COLO829 (cell line): ENCODE data around the gene BLID.

Experiments used
- DNase-seq: peaks from one replicate; pipeline ENCODE4 v3.0.0; 2012; ENCODE audit warnings: low spot score

BLID gene

DNA sequence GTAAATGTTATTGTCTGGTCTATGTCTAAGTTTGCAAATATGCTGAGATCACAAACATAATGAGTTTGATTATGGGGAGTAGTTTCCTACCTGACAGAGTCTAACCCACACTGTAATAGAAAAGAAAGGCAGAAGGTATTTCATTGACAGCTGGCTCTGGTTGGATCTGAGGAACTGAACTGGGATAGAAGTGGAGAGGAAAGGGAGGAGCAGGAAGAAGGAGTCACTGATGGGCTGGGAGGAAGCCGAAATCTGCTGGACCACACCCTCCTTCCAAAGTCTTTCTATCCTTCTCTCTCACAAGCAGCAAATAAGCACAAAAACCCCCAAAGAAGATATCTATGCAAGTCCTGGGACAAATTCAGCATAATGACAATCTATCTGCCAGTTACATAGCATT lies 11.7 kb downstream of the BLID start:
- DNase-seq = no peak

DNA sequence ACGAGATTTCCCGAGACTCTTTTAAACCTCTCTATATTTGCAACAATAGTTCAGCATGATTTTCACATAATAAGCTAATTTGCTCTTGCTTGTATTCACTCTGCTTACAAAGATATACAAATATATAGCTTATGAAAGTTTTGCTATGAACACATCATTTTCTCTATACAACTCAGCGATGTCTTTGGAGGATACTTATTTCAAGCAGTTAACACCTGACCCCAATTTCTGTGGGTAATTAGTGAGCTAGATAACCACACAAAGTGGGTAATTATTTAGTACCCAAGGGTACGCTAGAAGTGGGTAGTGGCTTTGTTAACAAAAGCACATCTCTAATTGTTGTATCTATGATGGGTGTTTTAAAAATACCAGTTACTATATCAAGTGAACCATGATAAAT lies 12.3 kb downstream of the BLID start:
- no peak for DNase-seq

DNA sequence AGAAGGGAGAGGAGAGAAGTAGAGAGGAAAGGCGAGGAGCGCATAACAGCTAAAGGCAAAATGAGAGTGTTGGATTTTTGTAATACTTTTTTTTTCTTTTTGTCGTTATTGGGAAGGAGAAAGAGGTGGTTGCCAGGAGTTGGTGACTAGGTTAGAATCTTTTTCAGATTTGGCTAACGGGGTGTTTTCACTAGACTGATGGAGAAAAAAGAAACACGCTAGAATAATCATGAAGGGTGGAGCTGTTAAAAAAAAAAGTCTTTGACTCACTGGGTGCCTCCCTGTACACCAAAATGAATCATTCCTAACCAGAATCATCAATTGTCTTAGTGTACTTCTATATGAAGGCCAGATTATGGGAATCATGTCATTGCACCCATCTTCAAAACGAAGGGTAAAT lies 12.7 kb downstream of the BLID start:
- DNase-seq = no peak

DNA sequence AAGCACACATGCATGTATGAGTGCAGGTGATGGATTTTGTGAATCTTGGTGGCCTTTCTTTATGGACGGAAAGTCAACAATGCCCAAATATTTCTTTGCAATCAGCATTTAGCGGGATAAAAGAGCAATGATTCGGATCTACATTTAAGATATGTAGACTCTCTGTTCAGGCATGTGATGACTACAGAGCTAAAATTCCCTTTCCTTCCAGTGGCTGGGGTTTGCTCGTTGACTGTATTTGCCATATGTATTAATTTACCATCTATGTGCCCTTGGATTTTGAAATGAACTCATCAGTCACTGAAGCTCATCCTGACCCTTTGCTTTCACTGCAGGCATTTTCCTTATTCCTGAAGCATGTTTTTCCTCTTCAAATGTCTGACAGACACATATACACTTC lies 13.6 kb downstream of the BLID start:
- DNase-seq = no peak

DNA sequence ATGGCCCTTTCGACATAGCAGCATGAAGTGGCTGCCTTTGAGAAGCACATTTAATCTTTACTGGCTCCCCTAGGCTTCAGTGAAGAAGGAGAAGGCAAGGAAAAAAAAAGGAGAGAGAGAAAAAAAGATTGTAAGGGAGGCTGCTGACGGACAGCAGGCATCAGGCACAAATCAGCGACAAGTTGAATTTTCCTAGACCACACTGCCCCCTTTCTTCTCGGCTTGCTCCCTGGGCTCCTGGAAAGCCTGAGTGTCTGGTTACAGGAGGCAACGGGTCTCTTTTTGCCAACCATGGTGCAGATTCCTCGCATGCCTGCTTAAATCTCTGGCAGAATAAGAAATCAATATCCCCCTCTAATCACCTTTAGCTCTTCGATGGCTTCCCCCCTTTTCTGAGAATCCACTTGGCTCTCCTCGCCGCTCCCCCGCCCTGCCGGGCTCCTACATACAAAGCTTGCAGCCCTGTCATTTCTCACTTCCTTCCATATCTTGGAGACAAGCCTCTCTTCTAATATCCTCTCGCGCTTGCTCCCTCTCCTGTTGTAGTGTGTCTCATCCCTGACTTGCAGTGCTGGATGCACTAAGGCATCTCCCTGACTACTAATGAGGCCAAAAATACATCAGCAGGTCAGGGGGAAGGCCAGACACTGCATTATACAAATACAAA lies 14.3 kb downstream of the BLID start:
- peak; percentile 56 for DNase-seq

DNA sequence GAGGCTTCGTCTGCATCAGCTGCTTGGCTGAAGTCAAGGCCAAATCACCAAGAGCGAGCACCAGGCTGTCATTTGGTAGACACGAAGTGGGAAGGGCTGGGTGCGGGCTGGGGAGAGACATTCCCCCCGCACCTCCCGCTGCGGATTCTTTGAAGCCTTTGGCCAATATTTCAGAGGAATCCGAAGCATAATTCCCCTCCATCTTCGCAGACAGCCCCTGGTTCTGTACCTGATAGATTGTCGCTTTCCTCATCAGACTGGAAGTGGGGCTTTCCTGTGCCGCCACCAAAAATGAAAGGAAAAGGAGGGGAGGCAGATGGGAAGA lies 15.3 kb downstream of the BLID start:
- DNase-seq = no peak

DNA sequence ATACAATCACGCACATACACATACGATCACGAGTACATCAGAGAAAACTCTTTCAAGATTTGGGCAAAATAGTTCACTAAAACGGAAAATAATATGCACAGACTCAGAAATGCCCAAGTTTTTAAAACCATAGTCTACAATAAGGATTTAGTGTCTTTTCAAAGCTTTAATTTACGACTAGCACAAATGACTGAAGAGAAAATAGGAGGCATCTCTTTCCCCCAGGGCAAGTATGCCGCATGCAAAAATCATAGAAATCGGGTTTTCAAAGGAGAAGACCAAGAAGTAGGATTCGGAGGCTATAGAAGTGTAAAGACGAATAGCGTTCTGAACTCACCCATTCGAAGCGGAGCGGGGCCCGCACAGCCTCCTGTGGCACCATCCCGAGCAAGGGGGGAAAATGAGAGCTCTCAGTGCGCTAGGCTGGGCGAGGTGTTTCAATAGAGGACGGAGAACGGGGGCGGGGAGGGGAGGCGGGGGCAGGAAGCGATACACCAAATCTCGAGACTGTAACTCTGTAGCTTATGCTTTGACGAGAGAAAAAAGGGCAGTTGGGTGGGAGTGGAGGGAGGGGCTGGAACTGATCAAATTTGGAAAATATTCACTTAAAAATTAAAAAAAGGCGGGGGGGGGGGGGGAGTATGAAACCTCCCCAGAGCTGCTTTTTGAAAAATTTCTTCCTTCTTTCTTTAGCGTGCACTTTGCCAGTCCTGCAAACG lies 15.8 kb downstream of the BLID start:
- no peak for DNase-seq

DNA sequence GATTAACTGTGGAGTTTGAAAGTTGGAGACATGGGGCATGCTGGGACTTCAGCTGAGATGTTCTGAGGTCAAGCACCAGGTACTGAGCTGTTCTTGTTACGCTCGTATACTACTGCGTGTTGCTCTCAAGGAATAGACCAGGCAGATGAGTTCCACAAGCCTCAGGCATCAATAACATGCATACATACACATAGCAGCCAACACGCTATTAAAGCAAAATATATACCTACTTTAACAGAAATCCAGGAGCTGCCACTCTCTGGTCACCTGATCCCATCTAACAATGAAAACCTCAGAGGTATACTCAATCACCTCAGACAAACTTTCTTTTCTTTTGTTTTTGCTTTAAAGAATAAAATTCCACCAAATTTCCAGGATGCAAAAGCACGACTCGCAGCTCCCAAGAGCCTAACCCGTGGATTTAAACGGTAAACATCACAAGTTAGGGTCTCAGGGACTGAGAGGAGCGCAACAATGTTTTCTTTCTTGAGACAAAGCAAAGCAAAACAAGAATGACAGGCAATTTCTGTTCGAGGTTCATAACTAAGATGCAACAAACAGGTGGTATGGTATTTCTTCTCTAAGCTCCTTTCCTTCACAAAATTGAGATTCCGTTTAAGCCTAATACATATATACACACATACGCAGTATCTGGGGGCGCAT lies 16.5 kb downstream of the BLID start:
- DNase-seq = no peak

DNA sequence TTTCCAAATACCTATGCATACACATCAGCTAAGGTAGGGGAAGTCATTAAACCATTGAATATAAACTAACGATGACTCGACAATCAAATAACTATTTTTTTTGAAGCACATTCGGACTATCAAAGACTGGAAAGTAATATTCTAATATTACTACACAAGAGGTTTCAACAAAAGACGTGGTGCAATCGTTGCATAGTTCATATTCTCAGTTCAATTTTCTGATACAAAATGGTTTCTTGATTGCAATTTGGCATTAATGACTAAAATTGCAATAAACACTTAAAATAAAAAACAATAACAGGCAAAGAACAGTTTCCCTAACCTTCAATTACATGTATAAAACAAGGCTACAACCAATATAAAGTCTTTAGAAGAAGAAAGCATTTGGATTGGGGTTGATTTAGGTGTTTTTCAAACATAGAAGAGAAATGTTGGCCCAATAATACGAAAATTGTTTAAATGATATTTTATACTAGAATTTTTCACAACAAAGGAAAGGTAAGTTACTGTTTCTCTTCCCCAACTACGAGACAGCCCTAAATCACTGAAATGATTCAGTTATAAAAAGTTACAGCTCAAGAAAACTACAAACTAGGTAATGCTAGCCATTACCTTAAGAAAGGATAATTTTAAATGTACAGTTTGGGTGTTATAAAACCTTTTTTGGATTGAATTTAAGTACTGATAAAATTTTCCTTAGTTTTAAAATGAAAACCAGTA lies 17.6 kb downstream of the BLID start:
- no peak for DNase-seq

DNA sequence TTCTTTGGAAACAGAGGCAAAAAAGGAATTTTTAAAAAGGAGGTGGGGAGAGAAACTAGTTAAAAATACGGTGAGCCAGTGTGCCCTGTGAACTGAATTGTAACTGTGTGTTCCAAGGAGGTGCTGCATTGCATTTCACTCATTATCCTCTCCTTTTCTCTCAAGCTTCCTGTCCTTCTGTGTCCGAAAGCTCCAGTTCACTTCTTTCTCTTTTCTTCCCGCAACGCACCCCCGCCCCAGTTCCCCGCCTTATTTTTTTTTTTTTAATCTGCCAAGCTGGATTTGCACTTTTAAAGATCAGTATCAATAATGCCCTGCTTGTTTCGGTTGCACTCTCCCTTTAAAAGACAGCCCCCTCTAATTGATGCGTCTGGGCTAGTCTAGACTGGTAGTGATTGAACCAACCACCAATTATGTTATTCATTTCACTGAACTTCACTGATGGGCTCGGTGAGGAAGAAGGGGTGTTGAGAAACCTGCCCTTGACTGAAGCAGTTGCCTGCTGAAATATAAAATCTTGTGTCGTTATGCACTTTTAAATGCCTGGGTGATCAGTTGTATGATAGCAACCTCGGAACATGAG lies 18.5 kb downstream of the BLID start:
- DNase-seq = no peak

DNA sequence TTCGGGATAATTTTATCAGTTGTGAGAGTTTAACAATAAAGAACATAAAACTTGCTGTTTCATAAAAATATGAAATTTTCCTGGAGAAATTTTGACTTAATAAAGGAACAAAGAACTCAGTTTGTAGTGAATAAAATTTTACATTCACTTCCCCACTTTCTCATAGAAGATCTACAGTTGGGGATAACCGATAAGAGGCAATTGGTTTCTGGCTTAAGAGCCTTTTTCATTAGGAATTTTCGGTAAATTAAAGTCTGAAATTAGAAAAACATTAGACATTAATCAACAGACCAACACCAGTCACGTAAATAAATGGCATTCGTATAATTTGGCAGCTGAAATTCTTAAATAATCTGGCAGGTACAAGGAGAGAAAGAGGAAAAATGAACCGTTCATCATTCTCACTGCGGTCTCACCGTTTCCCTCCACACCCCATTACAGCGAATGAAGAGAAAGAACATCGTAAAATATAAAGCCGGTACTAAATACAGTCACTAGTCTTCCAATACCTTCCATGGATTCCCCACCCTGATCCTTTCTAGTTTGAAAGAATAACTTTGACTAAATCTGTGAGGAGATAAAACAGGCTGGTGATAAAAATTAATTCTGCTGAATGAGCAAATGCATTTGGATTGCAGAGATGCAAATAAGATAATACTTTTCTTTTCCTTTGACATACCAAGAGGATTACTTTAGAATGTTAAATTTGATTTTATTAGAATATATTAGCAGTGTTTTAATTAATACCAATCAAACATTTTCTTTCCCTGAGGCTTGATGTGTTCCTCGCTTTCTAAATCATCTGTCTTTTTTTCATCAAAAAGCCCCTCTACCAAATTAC lies 19.5 kb downstream of the BLID start:
- no peak for DNase-seq

DNA sequence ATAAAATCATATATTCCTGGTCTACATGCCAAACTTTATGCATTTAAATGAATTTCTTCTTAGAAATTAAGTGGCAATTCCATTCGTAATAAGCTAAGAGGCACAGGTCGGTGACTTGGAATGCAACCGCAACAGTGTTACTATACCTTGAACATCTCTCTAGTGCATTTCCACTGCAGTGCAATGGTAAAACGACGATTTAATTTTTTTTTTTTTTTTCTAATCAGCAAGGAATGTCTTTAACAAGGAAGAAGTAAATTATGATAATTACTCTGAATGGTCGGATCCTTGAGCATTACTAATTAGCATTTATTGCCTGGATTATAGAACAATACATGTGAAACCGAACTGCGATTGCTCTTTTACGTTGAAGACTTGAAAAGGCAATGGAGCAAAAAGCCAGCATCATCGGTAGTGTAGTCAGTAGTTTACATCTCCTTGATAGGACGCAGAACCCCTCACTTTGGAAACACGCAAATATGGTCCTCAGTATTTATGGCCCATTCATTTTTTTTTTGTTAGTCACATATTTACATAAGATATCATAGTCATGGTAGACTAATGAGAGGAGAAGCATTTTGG lies 20.2 kb downstream of the BLID start:
- DNase-seq = no peak

DNA sequence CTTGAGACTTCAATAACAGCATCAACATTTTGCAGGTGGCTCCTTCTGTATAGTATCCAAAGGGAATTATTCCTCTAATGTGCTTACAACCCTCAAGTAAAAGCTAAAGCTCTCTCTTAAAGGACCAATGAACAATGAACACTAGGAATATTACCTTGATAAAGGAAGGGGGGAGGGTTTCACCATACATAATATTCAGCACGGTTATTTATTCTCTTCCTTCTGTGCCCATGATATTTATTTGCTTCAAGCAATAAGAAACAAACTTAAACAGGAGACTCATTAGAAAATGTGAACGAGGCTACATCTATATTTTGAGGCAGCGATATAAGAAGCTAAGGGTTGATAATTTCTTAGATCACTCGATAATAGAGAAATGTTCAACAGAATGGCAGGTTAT lies 21.2 kb downstream of the BLID start:
- no peak for DNase-seq

DNA sequence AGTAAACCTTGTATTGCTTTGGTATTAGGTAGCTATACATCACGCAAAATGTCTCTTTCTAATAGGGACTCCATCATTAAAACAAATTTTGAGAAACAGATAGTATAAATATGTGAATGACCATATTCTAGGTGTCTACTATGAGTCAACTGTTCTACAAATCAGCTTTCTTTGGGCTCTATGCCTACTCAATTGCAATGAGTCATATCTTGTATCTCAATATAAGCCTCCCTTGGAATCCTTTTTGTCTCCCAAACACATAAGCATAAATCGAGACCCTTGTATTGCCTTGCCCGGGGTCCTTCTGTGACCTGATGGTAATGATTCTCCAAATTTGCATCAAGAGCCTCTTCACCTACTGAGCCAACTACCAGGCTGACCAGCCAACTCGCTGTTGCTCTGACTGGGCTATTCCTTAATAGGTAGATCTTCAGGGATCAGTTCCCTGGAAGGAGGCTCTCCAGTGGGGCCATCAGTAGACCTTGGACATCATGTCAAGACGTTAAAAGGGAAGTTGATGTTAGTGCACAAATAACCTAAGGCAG lies 22.2 kb downstream of the BLID start:
- no peak for DNase-seq

DNA sequence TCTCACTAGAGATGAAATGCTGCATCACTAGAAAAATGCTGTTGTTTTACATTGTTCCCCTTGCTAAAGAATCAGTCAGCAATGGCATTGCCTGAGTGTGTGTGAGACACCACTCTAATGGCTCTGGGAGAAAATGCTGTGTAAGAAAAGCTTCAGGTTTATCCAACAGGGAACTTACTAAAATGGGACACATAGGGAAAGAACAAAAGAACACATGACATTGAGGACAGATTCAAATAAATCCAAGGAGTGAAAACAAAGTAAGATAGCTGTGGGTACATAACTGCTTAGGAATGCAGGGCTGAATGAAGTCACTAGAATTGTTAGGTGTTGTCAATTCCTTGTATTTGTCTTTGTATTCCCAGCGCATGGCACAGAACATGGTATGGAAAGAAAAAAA lies 24.2 kb downstream of the BLID start:
- DNase-seq = no peak

DNA sequence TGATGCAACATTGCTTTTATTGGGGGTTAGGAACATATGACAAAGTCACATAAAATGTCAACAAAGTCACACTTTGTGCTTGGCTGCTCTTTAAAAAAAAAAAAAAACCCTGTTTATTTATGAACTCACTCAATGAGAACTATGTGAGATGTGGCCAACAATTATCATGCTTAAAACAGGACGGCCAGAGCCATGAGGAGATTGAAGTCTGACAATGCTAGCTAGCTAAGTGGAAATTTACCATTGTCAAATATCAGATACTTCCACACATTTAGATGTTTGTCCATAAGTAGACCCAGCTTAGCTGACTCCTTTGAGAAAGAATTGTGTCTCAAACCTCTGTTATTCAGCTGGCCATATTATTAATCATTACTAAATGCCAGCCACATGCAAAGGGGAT lies 26.9 kb downstream of the BLID start:
- no peak for DNase-seq

DNA sequence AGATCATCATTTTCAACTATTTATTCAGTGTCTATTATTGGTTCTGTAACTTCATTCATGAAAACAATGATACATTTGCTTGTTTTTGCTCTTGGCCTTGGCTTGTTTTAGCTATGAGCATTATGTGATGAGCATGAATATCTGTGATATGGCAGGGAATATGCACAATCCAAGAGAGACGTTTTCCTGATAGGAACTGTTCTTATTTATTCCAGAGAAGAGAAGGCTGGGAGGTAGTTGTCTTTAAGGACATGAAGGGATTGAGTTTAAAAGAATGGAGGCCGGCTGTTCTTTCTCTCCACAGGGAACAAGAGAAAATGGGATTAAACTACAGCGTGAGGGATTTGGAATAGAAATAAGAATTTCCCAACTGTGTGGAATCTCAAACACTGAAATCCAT lies 30.3 kb downstream of the BLID start:
- no peak for DNase-seq

DNA sequence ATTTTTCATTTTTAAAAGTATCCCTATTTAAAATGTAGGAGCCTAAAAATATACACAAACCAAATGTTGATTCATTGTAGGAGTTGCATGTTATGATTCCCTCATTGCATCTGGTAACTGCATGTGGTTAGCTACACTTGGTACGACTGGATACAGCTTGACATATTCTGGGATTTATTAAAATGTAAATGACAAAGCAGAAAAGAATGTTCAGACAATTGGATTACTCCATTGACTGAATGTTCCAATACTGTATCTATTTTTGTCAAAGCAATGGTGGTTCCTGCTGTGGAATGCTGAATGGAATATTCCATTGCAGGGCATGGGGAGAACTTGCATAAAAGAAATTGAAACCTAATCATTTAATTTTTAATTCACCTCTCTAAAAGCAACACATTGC lies 30.8 kb downstream of the BLID start:
- no peak for DNase-seq

DNA sequence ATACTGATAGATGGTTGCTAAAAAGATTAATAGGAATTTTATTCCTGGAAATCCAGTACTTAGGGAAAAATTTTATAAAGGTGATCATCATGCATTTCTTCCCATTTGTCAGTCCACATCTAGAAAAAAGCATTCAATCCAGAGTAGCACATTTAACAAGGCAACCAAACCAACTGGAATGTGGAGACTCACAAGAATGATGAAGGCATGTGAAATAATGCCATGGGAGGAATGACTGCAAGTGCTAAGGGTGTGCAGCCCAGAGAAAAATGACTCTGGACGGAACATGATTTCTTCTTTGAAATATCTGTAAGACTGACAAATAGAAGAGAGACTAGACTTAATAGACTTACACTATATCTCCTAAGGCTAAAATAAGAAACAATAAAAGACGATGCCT lies 33.8 kb downstream of the BLID start:
- no peak for DNase-seq

DNA sequence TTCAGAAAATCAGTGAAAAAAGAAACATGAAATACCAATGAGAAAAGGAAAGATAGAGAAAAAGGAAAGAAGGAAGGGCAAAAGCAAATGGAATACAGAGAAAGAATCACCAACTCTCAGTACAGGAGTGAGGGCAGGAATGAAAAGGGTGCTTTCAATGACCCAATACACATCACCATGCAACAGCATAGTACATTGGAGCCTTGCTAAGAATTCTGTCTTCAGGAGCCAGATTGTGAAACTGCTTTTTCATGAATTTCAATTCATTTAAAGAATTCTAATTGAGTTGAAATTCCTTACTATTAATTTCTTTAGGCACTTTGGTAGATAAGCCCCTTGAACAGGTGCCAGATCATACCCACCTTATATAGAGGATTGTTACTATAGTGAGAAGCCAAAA lies 34.9 kb downstream of the BLID start:
- no peak for DNase-seq

DNA sequence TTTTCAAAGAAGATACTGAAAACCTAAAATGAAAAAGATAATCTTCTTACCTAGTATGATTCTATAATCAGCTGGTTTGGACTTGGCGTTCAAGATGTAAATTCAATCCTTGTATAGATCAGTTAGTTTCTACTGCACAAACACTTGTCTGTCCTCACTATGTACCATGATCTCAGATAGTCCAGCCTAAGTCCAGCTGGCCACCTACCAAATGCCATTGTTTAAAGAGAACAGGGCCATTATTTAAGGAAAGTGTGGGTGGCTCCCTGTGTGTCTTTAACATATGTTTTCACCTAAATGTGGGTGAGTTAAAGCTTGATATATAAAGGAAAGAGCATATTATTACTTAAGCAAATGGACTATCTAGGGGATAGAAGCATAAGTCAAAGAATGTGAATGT lies 38.6 kb downstream of the BLID start:
- DNase-seq = no peak
